Neural cell (in vitro differentiated cells): Measurements from ENCODE around the gene C14orf119. TPM values are rescaled to one million over a fixed set of nuclear protein-coding genes. Genes with fewer than 3 reads are reported as not detected.

Source experiments
- H2AFZ ChIP-seq: fragments of 200-600, 300-800 bp; sonication (generic), shearing (Covaris generic); 2 replicates; pipeline ENCODE4 v1.6.0; 2014; ENCODE audit warnings: low read depth, mild to moderate bottlenecking, antibody characterized with exemption, low read length, moderate library complexity
- H3F3A ChIP-seq: fragments of 200-600 bp; shearing (Covaris generic); 2 replicates; pipeline ENCODE4 v1.6.1; 2016; ENCODE audit warnings: mild to moderate bottlenecking, moderate library complexity, mixed read lengths, antibody characterized with exemption, low read length; ENCODE audit not compliant: insufficient read depth, poor library complexity, severe bottlenecking
- H3K27ac ChIP-seq: fragments of 200-600, 300-800 bp; sonication (generic), shearing (Covaris generic); 2 replicates; pipeline ENCODE4 v1.5.1; 2014; ENCODE audit warnings: mild to moderate bottlenecking, low read length, moderate library complexity
- H3K27me3 ChIP-seq: fragments of 300-800, 200-600 bp; sonication (generic), shearing (Covaris generic); 2 replicates; pipeline ENCODE4 v1.6.0; 2014; ENCODE audit warnings: mild to moderate bottlenecking, low read depth, low read length, moderate library complexity; ENCODE audit not compliant: insufficient read depth
- H3K36me3 ChIP-seq: fragments of 300-800, 200-600 bp; sonication (generic), shearing (Covaris generic); 2 replicates; pipeline ENCODE4 v1.5.1; 2014; ENCODE audit warnings: mild to moderate bottlenecking, antibody characterized with exemption, low read length, moderate library complexity; ENCODE audit not compliant: insufficient read depth
- H3K4me2 ChIP-seq: fragments of 300-800, 200-600 bp; sonication (generic), shearing (Covaris generic); 2 replicates; pipeline ENCODE4 v1.6.0; 2014; ENCODE audit warnings: mild to moderate bottlenecking, low read length
- H3K4me3 ChIP-seq: fragments of 300-800, 200-600 bp; sonication (generic), shearing (Covaris generic); 2 replicates; pipeline ENCODE4 v1.5.1; 2014; ENCODE audit warnings: mild to moderate bottlenecking, low read length, moderate library complexity
- H3K79me2 ChIP-seq: fragments of 200-600 bp; shearing (Covaris generic); replicated peaks from 2 replicates; pipeline ENCODE4 v1.6.0; 2014; ENCODE audit warnings: mild to moderate bottlenecking, low read length, moderate library complexity; ENCODE audit not compliant: insufficient read depth
- H3K9ac ChIP-seq: fragments of 300-800, 200-600 bp; sonication (generic), shearing (Covaris generic); 2 replicates; pipeline ENCODE4 v1.6.1; 2016; ENCODE audit warnings: mild to moderate bottlenecking, low read length, mixed read lengths
- H3K9me2 ChIP-seq: fragments of 200-600 bp; shearing (Covaris generic); 2 replicates; pipeline ENCODE4 v1.6.1; 2016; ENCODE audit warnings: mild to moderate bottlenecking, low read length, mixed read lengths; ENCODE audit not compliant: insufficient read depth
- H3K9me3 ChIP-seq: fragments of 200-600, 300-800 bp; sonication (generic), shearing (Covaris generic); 2 replicates; pipeline ENCODE4 v1.6.1; 2016; ENCODE audit warnings: mild to moderate bottlenecking, mixed run types, low read length, moderate library complexity, mixed read lengths
- H4K20me1 ChIP-seq: fragments of 200-600 bp; shearing (Covaris generic); 2 replicates; pipeline ENCODE4 v1.6.1; 2016; ENCODE audit warnings: mild to moderate bottlenecking, mixed run types; ENCODE audit not compliant: insufficient read depth
- EP300 ChIP-seq: fragments of 450-650 bp; conservative IDR thresholded peaks from 2 replicates; pipeline ENCODE4 v1.6.1; 2014; ENCODE audit warnings: antibody characterized with exemption, mild to moderate bottlenecking, moderate library complexity; ENCODE audit not compliant: poor library complexity, severe bottlenecking
- EZH2 ChIP-seq: fragments of 200-600, 300-800 bp; shearing (Covaris generic), sonication (generic); IDR thresholded peaks from 2 replicates; pipeline ENCODE4 v1.6.1; 2014; ENCODE audit warnings: antibody characterized with exemption, low read length, borderline replicate concordance, mild to moderate bottlenecking; ENCODE audit not compliant: insufficient read depth, poor library complexity, severe bottlenecking
- MXI1 ChIP-seq: fragments of 450-650 bp; conservative IDR thresholded peaks from 2 replicates; pipeline ENCODE4 v1.6.1; 2014; ENCODE audit warnings: antibody characterized with exemption, mild to moderate bottlenecking; ENCODE audit not compliant: poor library complexity, severe bottlenecking
- POLR2AphosphoS5 ChIP-seq: IDR thresholded peaks from 2 replicates; pipeline ENCODE4 v1.6.1; 2012
- RAD21 ChIP-seq: fragments of 450-650 bp; conservative IDR thresholded peaks from 2 replicates; pipeline ENCODE4 v1.6.1; 2014; ENCODE audit warnings: antibody characterized with exemption, mild to moderate bottlenecking, moderate library complexity
- SMC3 ChIP-seq: fragments of 450-650 bp; conservative IDR thresholded peaks from 2 replicates; pipeline ENCODE4 v1.6.1; 2014; ENCODE audit warnings: antibody characterized with exemption, mild to moderate bottlenecking, moderate library complexity; ENCODE audit not compliant: poor library complexity
- TAF1 ChIP-seq: IDR thresholded peaks from 2 replicates; pipeline ENCODE4 v1.6.1; 2012; ENCODE audit warnings: low read depth
- polyA plus RNA-seq: library from polyadenylated mRNA; depleted of rRNA; stranded (reverse); fragments of >200 nt; gene quantifications from 2 replicates; pipeline ENCODE4 v1.2.3, GENCODE V29; 2014
- TF ChIP-seq, protein P1 (sequence below): IDR thresholded peaks from 2 replicates; pipeline ENCODE4 v1.6.1; 2012; ENCODE audit warnings: borderline replicate concordance
- TF ChIP-seq, protein P2 (sequence below): fragments of 450-650 bp; IDR thresholded peaks from 2 replicates; pipeline ENCODE4 v1.5.1; 2014; ENCODE audit warnings: antibody characterized with exemption, mild to moderate bottlenecking, moderate library complexity; ENCODE audit not compliant: poor library complexity, severe bottlenecking

C14orf119 gene
- polyA plus RNA-seq, 1 donor from 2014 or later: 26.4 TPM

DNA sequence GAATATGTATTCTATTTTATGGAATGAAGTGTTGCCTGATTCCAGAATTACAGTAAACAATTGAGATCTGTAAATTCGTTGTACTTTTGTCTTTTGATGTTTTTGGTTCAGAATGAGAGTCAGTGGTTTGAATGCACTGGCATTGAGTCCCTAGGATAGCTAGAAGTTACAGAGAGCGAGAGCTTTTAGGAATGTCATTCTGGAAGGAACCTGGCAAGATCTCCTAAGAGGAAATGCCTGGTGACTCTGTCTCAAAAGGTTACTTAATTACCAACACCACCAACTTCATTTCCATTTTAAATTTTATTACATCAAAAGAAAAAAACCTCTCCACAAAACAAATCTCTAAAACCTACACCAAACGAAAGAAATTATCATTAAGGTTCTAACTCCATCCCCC lies 29.7 kb downstream of the C14orf119 start:
- Histone ChIP-seq H4K20me1 (no peaks in the 10 kb centered on the region), H3K9me3 (no peaks in the 10 kb centered on the region), H3F3A (no peaks in the 10 kb centered on the region), H3K27me3 (no peaks in the 10 kb centered on the region), H3K79me2 (no peaks in the 10 kb centered on the region), H3K27ac (no peak overlapping the region), H3K9me2 (no peaks in the 10 kb centered on the region), H3K4me2 (no peak overlapping the region), H3K9ac (no peak overlapping the region), H2AFZ (no peak overlapping the region), H3K4me3 (no peak overlapping the region), H3K36me3 (no peaks in the 10 kb centered on the region)
- TF ChIP-seq MXI1 (no peak), TAF1 (no peak), RAD21 (no peak), EZH2 (no peak), POLR2AphosphoS5 (no peak), EP300 (no peak), SMC3 (no peak)
- TF ChIP-seq, protein P1, sequence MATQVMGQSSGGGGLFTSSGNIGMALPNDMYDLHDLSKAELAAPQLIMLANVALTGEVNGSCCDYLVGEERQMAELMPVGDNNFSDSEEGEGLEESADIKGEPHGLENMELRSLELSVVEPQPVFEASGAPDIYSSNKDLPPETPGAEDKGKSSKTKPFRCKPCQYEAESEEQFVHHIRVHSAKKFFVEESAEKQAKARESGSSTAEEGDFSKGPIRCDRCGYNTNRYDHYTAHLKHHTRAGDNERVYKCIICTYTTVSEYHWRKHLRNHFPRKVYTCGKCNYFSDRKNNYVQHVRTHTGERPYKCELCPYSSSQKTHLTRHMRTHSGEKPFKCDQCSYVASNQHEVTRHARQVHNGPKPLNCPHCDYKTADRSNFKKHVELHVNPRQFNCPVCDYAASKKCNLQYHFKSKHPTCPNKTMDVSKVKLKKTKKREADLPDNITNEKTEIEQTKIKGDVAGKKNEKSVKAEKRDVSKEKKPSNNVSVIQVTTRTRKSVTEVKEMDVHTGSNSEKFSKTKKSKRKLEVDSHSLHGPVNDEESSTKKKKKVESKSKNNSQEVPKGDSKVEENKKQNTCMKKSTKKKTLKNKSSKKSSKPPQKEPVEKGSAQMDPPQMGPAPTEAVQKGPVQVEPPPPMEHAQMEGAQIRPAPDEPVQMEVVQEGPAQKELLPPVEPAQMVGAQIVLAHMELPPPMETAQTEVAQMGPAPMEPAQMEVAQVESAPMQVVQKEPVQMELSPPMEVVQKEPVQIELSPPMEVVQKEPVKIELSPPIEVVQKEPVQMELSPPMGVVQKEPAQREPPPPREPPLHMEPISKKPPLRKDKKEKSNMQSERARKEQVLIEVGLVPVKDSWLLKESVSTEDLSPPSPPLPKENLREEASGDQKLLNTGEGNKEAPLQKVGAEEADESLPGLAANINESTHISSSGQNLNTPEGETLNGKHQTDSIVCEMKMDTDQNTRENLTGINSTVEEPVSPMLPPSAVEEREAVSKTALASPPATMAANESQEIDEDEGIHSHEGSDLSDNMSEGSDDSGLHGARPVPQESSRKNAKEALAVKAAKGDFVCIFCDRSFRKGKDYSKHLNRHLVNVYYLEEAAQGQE: no peak
- TF ChIP-seq, protein P2, sequence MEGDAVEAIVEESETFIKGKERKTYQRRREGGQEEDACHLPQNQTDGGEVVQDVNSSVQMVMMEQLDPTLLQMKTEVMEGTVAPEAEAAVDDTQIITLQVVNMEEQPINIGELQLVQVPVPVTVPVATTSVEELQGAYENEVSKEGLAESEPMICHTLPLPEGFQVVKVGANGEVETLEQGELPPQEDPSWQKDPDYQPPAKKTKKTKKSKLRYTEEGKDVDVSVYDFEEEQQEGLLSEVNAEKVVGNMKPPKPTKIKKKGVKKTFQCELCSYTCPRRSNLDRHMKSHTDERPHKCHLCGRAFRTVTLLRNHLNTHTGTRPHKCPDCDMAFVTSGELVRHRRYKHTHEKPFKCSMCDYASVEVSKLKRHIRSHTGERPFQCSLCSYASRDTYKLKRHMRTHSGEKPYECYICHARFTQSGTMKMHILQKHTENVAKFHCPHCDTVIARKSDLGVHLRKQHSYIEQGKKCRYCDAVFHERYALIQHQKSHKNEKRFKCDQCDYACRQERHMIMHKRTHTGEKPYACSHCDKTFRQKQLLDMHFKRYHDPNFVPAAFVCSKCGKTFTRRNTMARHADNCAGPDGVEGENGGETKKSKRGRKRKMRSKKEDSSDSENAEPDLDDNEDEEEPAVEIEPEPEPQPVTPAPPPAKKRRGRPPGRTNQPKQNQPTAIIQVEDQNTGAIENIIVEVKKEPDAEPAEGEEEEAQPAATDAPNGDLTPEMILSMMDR: no peak

DNA sequence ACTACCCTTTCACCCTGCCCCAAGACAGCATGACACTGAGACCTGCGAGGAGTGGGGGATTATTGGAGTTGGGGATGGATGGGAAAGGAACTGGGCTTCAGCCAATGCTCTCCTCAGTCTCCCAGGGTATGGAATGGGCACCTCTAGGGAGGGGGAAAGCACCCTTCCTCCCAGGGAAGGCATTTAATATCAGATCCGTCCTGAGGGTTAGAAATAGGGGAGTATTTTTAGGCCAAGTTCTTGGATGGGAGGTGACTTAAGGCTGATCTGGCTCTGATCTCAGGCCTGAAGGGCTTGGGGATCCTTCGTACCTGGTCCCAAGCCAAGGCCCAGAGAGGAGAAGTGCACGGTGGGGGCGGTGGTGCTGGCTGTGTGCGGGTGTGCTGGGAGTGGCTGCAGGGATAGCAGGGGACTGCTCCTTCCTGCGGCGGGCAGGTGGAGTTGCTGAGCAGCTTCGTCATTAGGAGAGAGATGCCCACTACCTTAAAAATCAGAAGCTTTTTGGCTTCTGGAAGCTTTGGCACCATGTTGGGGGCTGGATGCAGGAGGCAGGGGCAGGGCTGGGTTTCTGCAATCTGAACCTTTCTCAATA lies 30.7 kb downstream of the C14orf119 start:
- Histone ChIP-seq H3K9ac (no peak overlapping the region), H3K4me3 (no peak overlapping the region), H3K4me2 (no peak overlapping the region), H3K79me2 (no peaks in the 10 kb centered on the region), H3K36me3 (no peaks in the 10 kb centered on the region), H4K20me1 (no peaks in the 10 kb centered on the region), H3K27ac (no peak overlapping the region), H3K27me3 (no peaks in the 10 kb centered on the region), H2AFZ (no peak overlapping the region), H3K9me2 (no peaks in the 10 kb centered on the region), H3K9me3 (no peaks in the 10 kb centered on the region), H3F3A (no peaks in the 10 kb centered on the region)
- TF ChIP-seq RAD21 (no peak), EP300 (no peak), EZH2 (no peak), TAF1 (no peak), SMC3 (no peak), POLR2AphosphoS5 (no peak), MXI1 (no peak)
- TF ChIP-seq, protein P1: no peak
- TF ChIP-seq, protein P2: no peak
